GM12892 (cell line): ENCODE results near the gene OR8D4. TPM values are rescaled to one million over a fixed set of nuclear protein-coding genes. Genes with fewer than 3 reads are reported as not detected.
"Not testable (repeated sequence)": the region's sequence is repeated elsewhere in the genome, so short reads cannot be mapped to it uniquely, and the experiment has no call there.

Experiments
- DNase-seq: peaks from one replicate; pipeline ENCODE4 v3.0.0; 2011; ENCODE audit not compliant: insufficient read length
- FAIRE-seq: peaks from 2 replicates; lab custom pipeline; 2011; peaks lifted over from hg19 to GRCh38; lab: Jason Lieb, UNC
- POLR2A ChIP-seq: IDR thresholded peaks from 2 replicates; pipeline ENCODE4 v1.6.1; 2011; ENCODE audit warnings: low read depth, low read length, control low read depth
- POLR2AphosphoS5 ChIP-seq: IDR thresholded peaks from 2 replicates; pipeline ENCODE4 v1.6.1; 2011; ENCODE audit warnings: low read depth, low read length, control low read depth
- TAF1 ChIP-seq: IDR thresholded peaks from 2 replicates; pipeline ENCODE4 v1.6.1; 2011; ENCODE audit warnings: low read depth, mild to moderate bottlenecking, control low read depth, low read length, borderline replicate concordance
- polyA plus RNA-seq: library from polyadenylated mRNA; unstranded; fragments of >200 nt; gene quantifications from one replicate; pipeline ENCODE4 v1.2.1, GENCODE V29; 2012; ENCODE audit warnings: missing spikeins, inconsistent platforms; ENCODE audit not compliant: missing spikeins

Gene OR8D4
- not detected for polyA plus RNA-seq

DNA sequence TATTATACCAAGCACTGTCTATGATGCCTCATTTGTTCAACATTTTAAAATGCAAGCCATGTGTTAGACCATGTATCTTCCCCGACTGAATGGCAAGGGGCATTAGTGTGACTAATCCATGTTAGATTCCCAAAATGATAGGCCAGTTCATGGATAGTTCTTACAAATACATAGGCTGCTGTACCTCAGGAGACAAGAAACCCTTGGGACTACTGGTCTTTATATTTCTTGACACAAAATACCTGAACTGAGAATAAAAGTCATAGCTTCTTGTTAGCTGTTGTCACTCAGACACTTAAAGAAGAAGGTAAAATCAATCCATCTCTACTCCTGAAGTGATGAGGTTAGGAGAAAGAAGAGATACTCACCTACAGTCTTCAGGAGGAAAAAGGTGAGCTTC lies at the start of gene OR8D4:
Gene OR8D4 (plus strand): TSS at position 301 of the 400 bp plus-strand sequence. CDS start 4,265 bp downstream, outside the sequence.
- TF ChIP-seq TAF1 (no peak), POLR2A (no peak), POLR2AphosphoS5 (no peak)
- FAIRE-seq (no peak), DNase-seq (no peak)

DNA sequence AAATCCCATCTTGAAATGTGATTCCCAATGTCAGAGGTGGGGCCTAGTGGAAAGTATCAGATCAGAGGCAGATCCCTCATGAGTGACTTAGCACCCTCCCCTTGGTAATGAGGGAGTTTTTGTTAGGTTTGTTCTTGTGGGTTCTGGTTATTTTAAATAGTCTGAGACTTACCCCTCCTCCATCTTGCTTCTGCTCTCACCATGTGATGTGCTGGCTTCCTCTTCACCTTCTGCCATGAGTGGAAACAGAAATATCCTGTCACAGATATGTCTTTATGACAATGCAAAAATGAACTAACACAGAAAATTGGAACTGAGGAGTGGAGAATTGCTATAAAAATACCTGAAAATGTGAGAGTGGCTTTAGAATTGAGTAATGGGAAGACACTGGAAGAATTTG lies 49.6 kb upstream of the OR8D4 start:
- FAIRE-seq (no peak), DNase-seq (no peak)
- TF ChIP-seq POLR2AphosphoS5 (no peak), POLR2A (no peak), TAF1 (no peak)

DNA sequence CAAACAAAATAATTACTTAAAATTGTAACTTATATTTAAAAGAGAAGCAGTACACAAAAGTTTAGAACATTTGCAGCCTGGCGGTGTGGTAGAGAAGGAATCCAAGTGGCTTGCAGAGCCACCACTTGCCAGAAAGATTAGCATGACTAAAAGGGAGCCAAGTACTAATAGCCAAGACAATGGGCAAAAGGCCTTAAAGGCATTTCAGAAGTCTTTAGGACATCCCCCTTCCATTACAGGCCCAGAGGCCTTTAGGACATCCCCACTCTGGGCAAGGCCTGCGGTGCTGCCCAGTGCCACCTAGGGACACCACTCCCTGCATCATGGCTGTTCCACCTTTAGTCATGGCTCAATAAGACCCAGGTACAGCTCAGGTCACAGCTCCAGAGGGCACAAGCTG lies 48.9 kb upstream of the OR8D4 start:
- FAIRE-seq (no peak), DNase-seq (no peak)
- TF ChIP-seq TAF1 (no peak), POLR2A (no peak), POLR2AphosphoS5 (no peak)

DNA sequence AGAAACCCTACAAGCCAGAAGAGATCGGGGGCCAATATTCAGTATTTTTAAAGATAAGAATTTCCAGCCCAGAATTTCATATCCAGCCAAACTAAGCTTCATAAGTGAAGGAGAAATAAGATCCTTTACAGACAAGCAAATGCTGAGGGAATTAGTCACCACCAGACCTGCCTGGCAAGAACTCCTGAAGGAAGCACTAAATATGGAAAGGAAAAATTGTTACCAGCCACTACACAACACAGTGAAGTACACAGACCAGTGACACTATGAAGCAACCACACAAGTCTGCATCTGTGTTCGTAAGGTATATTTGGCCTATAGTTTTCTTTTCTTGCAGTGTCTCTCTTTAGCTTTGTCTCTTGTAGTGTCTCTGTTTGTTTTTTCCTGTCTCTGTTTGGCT lies 45.5 kb upstream of the OR8D4 start:
- TF ChIP-seq POLR2AphosphoS5 (no peak), POLR2A (no peak), TAF1 (no peak)
- FAIRE-seq (no peak), DNase-seq (no peak)

DNA sequence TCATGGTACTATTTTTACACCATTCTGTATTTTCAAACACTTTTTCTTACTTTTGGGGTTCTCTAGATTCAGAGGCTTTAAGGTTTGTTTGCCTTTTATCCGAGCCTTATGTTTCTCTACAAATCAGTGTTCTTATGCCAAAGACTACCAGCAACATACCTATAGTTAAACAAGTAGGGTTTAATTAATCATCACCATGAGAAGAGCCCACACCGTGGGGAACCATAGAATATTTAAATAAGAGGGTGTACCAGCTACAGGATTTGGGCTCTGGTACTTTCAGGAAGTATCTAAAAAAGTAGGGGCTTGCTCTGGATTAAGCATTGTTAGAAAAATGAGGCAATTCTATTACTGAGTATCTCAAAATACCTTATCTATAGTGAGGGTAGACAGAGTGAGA lies 42.2 kb upstream of the OR8D4 start:
- TF ChIP-seq POLR2A (no peak), POLR2AphosphoS5 (no peak), TAF1 (no peak)
- FAIRE-seq, result no peak
- DNase-seq, result no peak

DNA sequence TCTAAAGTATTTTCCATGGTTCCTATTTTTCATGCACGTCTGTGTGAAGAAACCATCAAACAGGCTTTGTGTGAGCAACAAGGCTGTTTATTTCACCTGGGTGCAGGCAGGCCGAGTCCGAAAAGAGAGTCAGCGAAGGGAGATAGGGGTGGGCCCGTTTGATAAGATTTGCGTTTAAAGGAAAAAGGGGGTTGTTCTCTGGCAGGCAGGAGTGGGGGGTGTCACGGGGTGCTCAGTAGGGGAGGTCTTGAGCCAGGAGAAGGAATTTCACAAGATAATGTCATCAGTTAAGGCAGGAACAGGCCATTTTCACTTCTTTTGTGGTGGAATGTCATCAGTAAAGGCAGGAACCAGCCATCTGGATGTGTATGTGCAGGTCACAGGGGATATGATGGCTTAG lies 36.7 kb upstream of the OR8D4 start:
- FAIRE-seq, DNase-seq: not testable (repeated sequence)

DNA sequence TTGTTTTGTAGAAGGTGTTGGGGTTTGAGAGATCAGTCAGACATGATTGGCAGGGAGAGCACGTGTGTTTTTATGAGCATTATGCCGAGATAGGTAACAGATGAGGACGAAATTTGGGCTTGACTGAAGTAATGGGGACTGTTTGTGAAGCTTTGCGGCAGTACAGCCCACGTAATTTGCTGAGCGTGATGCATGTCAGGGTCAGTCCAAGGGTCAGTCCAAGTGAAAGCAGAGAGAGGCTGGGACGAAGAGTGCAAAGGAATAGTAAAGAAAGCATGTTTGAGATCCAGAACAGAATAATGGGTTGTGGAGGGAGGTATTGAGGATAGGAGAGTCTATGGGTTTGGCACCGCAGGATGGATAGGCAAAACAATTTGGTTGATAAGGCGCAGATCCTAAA lies 34.2 kb upstream of the OR8D4 start:
- FAIRE-seq, DNase-seq: not testable (repeated sequence)

DNA sequence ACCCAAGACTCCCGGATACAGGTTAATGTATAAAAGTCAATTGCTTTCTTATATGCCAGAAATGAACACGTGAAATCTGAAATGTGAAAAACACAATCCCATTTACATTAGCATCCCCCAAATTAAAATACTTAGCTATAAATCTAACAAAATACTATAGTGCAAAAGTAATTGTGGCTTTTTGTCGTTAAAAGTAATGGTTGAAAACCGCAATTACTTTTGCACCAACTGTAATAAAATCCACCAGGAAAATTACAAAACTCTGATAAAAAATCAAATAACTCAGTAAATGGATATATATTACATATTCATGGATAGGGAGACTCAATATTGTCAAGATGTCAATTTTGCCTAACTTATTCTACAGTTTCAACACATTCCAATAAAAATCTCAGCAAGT lies 21.1 kb upstream of the OR8D4 start:
- DNase-seq (no peak), FAIRE-seq (no peak)
- TF ChIP-seq TAF1, result no peak
- no peak for TF ChIP-seq POLR2A
- TF ChIP-seq POLR2AphosphoS5, result no peak

DNA sequence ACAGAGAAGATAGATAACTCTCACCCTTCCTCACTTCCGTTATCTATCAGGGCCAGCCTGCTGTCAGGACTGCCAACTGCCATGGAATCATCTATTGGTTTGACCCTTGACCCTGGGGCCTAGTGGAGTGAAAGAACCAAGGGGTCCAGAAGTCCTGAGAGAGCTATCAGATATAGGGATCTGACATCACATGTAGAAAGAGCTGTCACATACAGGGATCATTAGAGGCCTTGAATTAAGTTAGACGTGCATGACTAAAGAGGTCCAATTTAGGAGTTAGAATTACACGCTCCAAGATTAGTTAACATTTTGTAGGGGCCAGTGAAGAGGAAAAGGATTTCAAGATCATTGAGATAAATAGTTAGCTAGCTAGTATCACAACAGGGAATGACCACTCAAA lies 16.4 kb upstream of the OR8D4 start, which contains the start of gene TMEM225:
Gene TMEM225 (minus strand): TSS at position 101 of the 400 bp plus-strand sequence. CDS start 245 bp downstream, outside the sequence.
- TF ChIP-seq TAF1, result no peak
- no peak for TF ChIP-seq POLR2A
- TF ChIP-seq POLR2AphosphoS5, result no peak
- DNase-seq (no peak), FAIRE-seq (no peak)

DNA sequence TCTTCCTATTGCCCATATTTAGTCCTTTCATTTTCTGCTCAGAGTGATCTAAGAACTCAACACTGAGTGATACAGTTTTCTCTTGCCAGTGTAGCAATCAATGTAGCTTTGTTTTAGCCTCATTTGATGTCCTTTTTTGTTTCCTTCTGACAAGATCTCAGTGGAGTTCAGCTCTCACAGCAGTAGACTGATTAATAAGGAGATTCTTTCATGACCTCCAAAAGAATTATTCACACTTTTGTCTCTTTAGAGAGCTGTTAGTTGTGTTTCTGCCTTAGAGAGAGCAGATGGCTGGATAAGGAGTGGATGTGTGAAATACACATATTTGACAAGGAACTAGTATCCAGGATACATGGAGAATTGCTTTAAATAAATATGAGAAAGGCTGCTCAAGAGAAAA lies 9.9 kb upstream of the OR8D4 start:
- no peak for DNase-seq
- TF ChIP-seq POLR2AphosphoS5 (no peak), POLR2A (no peak), TAF1 (no peak)
- no peak for FAIRE-seq

DNA sequence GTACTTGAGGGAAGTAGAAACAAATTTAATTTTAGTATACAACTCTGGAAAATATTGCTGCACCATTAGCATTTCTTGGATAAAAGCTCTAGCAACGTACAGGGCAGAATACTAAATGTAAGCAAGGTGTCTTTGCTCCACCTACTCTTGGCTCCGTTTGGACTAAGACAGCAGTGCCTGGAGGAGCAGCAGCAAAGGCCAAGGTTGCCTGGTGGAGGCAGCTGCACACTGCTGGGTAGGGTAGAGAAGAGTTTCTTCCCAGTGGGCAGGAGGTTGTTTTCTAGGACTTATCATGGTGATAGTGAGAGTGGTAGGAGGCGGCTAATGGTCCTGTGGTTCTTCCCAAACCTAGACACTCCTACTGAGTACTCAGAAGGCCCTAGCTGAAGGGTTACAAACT lies 2.2 kb upstream of the OR8D4 start:
- DNase-seq (no peak), FAIRE-seq (no peak)
- TF ChIP-seq POLR2AphosphoS5 (no peak), TAF1 (no peak), POLR2A (no peak)

DNA sequence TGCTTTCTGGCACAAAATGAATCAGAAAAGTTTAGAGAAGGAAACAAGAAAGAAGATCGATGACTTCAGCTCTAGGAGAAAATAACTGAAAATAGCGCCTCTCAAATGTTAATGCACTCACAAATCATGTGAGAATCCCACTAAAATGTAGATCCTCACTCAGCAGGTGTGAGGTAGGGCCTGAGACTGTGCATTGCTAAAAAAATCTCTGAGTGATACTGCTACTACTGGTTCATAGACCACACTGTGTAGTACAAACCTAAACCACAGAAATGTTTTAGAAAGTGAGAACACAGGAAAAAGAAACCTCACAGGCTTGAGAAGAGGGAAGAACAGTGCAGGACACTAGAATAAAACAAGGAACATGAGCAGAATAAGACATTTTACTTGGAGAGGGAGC lies 2.0 kb downstream of the OR8D4 start:
- no peak for DNase-seq
- peak; percentile 85 for FAIRE-seq
- no peak for TF ChIP-seq POLR2AphosphoS5
- no peak for TF ChIP-seq POLR2A
- TF ChIP-seq TAF1, result no peak

DNA sequence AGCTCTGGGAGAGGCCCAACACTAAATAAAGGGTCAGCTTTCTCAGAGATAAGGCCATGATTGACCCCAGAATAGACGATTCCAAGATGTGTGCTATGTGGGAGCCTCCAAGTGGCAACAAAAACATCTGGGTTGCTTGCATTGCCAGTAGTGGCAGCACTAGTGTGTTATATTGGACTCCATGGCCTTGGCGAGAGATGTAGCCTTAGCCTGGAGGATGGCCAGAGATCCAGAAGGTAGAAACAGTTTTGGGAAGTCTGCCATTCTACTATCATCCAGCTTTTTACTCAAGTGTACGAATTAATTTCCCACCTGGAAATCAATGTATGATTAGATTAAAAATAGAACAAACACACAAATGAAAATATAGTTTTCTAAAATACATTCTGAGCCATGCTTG lies 3.0 kb downstream of the OR8D4 start:
- no peak for FAIRE-seq
- no peak for TF ChIP-seq TAF1
- no peak for TF ChIP-seq POLR2A
- no peak for TF ChIP-seq POLR2AphosphoS5
- DNase-seq, result no peak
